GM10266 (cell line): ENCODE measurements around the gene KY.
A peak's percentile ranks its signal among the peaks of the same experiment; 100 is the strongest.
"Not testable (repeated sequence)": the region's sequence is repeated elsewhere in the genome, so short reads cannot be mapped to it uniquely, and the experiment has no call there.

Experiments used
- DNase-seq: peaks from one replicate; pipeline ENCODE4 v3.0.0; 2012; ENCODE audit errors: extremely low spot score
- TF ChIP-seq, protein P1 (sequence below): IDR thresholded peaks from 2 replicates; pipeline ENCODE4 v1.5.1; 2012; ENCODE audit warnings: mild to moderate bottlenecking, low read depth; ENCODE audit not compliant: control insufficient read depth, insufficient read depth; ENCODE audit errors: missing control alignments

Gene KY

DNA sequence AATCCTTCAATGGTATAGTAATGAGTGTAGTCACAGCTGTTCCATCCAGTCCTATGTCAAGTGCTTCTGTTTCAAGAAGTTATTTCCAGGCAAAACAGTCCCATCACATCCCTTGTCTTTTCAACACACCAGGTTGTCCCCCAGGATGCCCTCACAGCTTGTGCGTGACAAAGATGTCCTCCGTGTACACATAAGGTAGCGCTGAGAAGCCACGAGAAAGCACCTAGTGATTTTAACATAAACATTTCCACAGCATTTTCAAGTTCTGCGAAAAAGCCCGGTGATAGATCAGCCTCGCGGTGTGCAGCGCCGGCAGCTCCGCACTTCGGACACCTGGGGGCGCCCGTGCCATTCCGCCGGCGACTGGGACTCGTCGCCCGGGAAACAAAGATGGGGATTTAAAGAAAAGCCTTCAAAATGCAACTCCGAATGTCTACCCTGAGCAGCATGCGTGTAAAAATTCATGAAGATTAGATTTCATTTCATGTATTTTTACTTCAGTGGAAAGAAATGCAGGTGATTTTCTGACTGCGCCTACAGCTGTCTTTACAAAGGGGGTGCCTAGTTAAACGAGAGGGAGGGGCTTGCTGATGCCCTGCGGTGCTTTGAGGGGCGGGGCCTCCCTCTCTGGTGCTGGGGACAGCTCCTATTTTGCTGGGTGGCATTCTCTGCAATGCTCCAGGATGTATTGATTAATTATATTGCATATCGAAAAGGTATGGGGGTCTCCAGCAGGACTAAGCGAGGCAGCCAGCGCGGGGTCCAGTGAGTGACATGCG, 49.9 kb downstream of the KY start:
- peak; percentile 73 for DNase-seq
- TF ChIP-seq, protein P1, sequence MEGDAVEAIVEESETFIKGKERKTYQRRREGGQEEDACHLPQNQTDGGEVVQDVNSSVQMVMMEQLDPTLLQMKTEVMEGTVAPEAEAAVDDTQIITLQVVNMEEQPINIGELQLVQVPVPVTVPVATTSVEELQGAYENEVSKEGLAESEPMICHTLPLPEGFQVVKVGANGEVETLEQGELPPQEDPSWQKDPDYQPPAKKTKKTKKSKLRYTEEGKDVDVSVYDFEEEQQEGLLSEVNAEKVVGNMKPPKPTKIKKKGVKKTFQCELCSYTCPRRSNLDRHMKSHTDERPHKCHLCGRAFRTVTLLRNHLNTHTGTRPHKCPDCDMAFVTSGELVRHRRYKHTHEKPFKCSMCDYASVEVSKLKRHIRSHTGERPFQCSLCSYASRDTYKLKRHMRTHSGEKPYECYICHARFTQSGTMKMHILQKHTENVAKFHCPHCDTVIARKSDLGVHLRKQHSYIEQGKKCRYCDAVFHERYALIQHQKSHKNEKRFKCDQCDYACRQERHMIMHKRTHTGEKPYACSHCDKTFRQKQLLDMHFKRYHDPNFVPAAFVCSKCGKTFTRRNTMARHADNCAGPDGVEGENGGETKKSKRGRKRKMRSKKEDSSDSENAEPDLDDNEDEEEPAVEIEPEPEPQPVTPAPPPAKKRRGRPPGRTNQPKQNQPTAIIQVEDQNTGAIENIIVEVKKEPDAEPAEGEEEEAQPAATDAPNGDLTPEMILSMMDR: peak; percentile 96

DNA sequence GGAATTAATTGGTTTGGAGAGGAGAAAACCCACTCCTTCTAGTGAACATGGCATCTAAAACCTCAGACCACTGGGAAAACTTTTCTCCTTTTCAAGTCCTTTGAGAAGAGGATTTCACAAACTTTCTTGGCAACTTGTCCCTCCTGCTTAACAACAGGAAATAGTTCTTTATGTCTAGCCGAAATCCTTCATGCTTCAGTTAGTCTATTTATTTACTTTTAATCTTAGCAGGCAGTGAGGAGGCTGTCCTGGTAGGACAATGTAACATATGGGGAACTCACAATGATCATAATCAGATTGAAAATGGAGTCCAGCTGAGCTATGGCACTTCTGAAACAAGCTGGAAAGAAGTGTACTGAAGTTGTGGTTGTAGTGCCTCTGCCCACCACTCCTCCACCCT, 50.6 kb downstream of the KY start:
- TF ChIP-seq, protein P1: no peak
- DNase-seq: no peak

DNA sequence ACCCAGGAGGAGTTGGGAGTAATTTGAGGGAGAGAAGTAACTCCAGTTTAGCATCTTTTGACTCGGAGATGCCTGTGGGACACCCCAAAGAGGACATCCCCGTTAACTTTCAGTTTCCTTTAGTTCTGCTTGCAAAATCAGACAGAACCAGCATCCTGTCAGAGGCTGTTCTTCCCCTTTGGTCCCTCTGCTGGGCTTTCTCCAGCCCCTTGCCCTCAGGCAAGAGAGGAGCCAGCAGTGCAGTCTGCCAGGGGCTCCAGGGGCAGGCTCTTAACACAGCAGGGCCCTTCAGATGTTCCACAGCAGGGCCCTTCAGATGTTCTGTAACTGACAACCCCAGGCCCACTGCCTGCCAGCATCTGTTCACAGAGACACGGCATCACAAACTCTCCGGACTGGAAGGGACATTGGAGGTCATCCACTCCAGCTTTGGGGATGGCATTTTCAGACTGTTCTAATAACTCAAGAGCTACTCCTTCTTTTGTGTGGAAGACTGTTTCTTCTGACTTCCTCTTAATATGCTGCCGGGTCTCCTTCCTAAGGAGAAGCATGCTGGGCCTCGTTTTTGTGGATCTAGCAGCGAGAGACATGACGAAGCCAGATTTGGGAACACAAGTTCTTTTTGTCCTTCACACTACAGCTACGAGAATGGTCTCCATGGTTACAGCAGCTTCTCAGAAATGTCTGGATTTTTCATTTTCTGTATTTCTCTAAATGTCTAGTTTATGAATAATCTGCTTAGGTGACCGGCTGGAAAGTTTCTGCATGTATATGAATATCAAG, 51.9 kb downstream of the KY start:
- TF ChIP-seq, protein P1: no peak
- DNase-seq: no peak

DNA sequence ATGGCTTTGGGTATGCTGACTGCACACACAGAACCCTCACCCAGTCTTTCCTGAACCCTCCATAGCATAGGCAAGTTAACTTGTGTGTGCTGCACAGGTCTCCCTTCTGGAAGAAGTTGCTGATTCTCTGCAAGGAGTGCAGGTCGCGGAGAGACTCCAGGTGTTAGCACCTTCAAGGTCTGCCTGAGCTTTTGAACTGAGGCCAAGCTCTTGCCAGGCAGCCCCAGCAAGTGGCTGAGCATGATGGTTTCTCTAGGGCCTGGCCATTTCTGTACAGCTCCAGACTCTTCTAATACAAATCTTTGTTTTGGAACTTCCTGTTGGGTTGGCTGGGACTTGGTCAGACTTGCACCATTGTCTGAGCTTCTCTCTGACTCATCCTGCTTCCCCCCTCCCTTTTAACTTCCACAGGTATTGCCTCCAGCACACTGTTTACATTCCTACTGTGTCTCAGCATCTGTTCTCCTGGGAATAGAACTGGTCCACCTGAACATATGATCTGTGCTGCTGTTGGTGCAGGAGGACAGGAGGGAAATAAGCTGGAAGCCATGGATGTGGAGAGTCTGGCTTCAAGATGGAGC, 53.3 kb downstream of the KY start:
- no peak for DNase-seq
- TF ChIP-seq, protein P1: no peak

DNA sequence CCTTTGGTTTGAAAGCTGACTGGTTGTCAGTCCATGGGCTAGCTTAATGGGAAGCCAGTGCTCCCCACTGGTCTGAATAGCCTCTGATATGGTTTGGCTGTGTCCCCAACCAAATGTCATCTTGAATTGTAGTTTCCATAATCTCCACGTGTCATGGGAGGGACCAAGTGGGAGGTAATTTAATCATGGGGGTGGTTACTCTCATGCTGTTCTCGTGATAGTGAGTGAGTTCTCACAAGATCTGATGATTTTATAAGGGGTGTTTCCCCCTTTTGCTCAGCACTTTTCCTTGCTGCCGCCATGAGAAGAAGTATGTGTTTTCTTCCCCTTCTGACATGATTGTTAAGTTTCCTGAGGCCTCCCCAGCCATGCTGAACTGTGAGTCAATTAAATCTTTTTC, 55.8 kb downstream of the KY start:
- not testable (repeated sequence) for DNase-seq

DNA sequence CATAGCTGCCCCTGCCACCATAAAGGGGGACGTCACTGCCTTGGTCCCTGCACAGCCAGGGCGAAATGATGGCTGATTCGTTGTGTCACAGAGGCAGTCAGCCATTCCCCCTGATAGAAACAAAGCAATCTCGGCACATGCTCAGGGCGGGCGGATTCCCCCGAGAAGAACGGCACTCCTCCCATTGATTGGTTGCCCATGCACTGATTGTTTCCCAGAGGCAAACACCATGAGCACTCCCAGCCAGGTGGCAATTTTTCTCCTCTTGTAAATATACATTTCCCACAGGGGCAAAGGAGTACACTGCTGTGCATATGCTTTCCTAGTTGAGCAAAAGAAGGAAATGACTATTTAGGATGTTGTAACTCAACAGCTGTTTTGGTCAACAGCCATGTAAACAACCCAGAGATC, 56.5 kb downstream of the KY start:
- TF ChIP-seq, protein P1: no peak
- no peak for DNase-seq

DNA sequence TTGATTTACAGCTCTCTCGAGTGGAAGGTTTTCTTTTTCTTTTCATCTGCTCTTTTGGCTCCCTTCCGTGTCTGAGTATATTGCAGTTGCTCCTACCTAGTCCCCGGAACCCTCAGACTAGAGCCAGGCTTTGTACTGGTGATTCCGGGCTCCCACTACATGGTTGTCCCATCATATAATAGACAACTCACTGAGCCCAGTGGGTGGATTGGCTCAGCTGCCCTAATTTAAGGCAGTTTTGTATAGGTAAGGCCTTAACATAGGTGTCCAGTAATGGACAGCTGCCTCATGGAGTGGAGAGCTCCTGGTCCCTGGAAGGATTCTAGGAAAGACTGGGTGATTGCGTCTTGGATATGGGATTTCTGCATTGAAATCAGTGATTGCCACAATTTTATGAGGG, 58.0 kb downstream of the KY start:
- TF ChIP-seq, protein P1: no peak
- DNase-seq: no peak
